H1 (cell line): Measurements from ENCODE around the gene PLXNB2. TPM values are rescaled to one million over a fixed set of nuclear protein-coding genes. Genes with fewer than 3 reads are reported as not detected.

Experiments used
- CREB1 ChIP-seq: IDR thresholded peaks from 2 replicates; pipeline ENCODE4 v1.6.1; 2012; ENCODE audit warnings: inconsistent platforms
- EGR1 ChIP-seq: IDR thresholded peaks from 2 replicates; pipeline ENCODE4 v1.6.1; 2011; ENCODE audit warnings: low read depth, low read length, borderline replicate concordance
- GABPA ChIP-seq: IDR thresholded peaks from 2 replicates; pipeline ENCODE4 v1.6.1; 2011; ENCODE audit warnings: mild to moderate bottlenecking, low read length, moderate library complexity, borderline replicate concordance; ENCODE audit not compliant: insufficient read depth
- HDAC2 ChIP-seq, 2 experiments: fragments of 300-600 bp in 1 of 2; sonication (generic) in 1 of 2; IDR thresholded peaks; 2 replicates each; pipeline ENCODE4 v1.6.1; 2011 to 2012; ENCODE audit warnings: low read depth in 2 of 2, low read length in 2 of 2, mild to moderate bottlenecking in 2 of 2, moderate library complexity in 2 of 2, borderline replicate concordance in 1 of 2, inconsistent platforms in 1 of 2
- KDM5A ChIP-seq: fragments of 200-600 bp; IDR thresholded peaks from 2 replicates; pipeline ENCODE4 v1.7.1; 2012; ENCODE audit warnings: mild to moderate bottlenecking, low read length, inconsistent platforms, mixed read lengths
- SIN3A ChIP-seq, 2 experiments: IDR thresholded peaks in 1 of 2; conservative IDR thresholded peaks in 1 of 2; 2 replicates each; pipeline ENCODE4 v1.6.1; 2011 to 2012; ENCODE audit warnings: low read length in 2 of 2, improper control_type of control experiment in 1 of 2, low read depth in 1 of 2, mild to moderate bottlenecking in 1 of 2
- SP4 ChIP-seq: IDR thresholded peaks from 2 replicates; pipeline ENCODE4 v1.6.1; 2012; ENCODE audit warnings: low read length, inconsistent platforms
- TAF7 ChIP-seq: optimal IDR thresholded peaks from 2 replicates; pipeline ENCODE3; 2011; ENCODE audit warnings: low read depth, mild to moderate bottlenecking, inconsistent platforms, low read length, moderate library complexity, borderline replicate concordance
- polyA plus RNA-seq, 7 experiments: library from polyadenylated mRNA; depleted of rRNA in 3 of 7; stranded (reverse) in 5 of 7; unstranded in 2 of 7; fragments of >200 nt in 5 of 7; fragments of 200-250 nt in 2 of 7; gene quantifications; 1 replicate in 5 of 7; 2 replicates in 1 of 7; 4 replicates in 1 of 7; pipeline versions ENCODE4 v1.2.1 to v1.2.3, GENCODE V29; 2011 to 2013; ENCODE audit warnings: missing spikeins in 2 of 7, mixed read lengths in 2 of 7
- total RNA-seq: library from RNA; stranded (reverse); fragmentation: NEBNext Ultra II Directional; extraction: Animal tissue kit (Norgen Biotek cat#: 25700); gene quantifications from 2 replicates; pipeline ENCODE4 v1.2.1, GENCODE V29; 2021
- TF ChIP-seq, protein P1 (sequence below), 3 experiments: IDR thresholded peaks; 1 replicate in 2 of 3; 2 replicates in 1 of 3; pipeline versions ENCODE4 v1.5.1 to v1.6.1; 2011; ENCODE audit warnings: low read length in 3 of 3, mild to moderate bottlenecking in 3 of 3, inconsistent platforms in 2 of 3, low read depth in 1 of 3, moderate library complexity in 1 of 3; ENCODE audit not compliant: insufficient read depth in 1 of 3; ENCODE audit errors: control extremely low read depth in 1 of 3

Gene PLXNB2
- total and polyA plus RNA-seq, 2 of the 8 experiments (the other 6 are each of a cell fraction or from before 2014, with no cell fraction given): 58.3 to 92.8 TPM

DNA sequence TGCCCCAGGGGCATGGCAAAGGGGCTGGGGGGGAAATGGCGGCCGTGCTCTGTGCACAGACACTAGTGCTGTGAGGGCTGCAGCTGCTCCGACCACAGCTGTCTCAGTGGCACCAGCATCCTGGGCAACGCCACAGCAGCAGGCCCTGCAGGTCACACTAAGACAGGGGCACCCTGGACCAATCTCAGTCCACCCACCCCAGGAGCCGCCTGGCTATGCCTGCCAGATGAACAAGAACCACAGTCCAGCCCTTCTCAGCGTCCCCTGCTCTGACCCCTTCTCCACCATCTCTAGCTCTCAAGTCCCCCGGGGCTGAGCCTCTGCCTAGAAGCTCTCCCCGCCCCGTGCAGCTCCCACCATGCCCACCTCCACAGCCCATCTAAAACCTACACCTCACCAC is 79.1 kb downstream of the PLXNB2 start (continued):
- TF ChIP-seq, protein P1, sequence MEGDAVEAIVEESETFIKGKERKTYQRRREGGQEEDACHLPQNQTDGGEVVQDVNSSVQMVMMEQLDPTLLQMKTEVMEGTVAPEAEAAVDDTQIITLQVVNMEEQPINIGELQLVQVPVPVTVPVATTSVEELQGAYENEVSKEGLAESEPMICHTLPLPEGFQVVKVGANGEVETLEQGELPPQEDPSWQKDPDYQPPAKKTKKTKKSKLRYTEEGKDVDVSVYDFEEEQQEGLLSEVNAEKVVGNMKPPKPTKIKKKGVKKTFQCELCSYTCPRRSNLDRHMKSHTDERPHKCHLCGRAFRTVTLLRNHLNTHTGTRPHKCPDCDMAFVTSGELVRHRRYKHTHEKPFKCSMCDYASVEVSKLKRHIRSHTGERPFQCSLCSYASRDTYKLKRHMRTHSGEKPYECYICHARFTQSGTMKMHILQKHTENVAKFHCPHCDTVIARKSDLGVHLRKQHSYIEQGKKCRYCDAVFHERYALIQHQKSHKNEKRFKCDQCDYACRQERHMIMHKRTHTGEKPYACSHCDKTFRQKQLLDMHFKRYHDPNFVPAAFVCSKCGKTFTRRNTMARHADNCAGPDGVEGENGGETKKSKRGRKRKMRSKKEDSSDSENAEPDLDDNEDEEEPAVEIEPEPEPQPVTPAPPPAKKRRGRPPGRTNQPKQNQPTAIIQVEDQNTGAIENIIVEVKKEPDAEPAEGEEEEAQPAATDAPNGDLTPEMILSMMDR (IDR thresholded peaks at IDR 0.05; ENCODE audit: control extremely low read depth in 1 of 3, insufficient read depth in 1 of 3, low read depth in 1 of 3, low read length in 3 of 3): no peak
- no peak for TF ChIP-seq HDAC2 (IDR thresholded peaks at IDR 0.05; ENCODE audit: borderline replicate concordance in 1 of 2, low read depth in 2 of 2, low read length in 2 of 2)
- TF ChIP-seq SP4: no peak
- TF ChIP-seq EGR1: no peak
- no peak for TF ChIP-seq GABPA
- no peak for TF ChIP-seq SIN3A (conservative IDR thresholded peaks at IDR 0.05 in 1 of 2, IDR thresholded peaks at IDR 0.05 in 1 of 2; ENCODE audit: low read depth in 1 of 2, low read length in 2 of 2)
- TF ChIP-seq KDM5A: no peak
- TF ChIP-seq TAF7: no peak
- TF ChIP-seq CREB1: no peak
